ENCODE results near the gene ATP13A2.
"Not testable (repeated sequence)": the region's sequence is repeated elsewhere in the genome, so short reads cannot be mapped to it uniquely, and the experiment has no call there.

Gene ATP13A2

GRCh38 chr1:16961297-16962133 lies 50.2 kb downstream of the ATP13A2 start:
- no peak for DNase-seq (ENCODE audit: low read depth in 3 of 3)

GRCh38 chr1:16960560-16961296 lies 51.0 kb downstream of the ATP13A2 start:
- DNase-seq (ENCODE audit: low read depth in 3 of 3) = peak; percentile 59 to 84 (median 60)

- DNase-seq (ENCODE audit: low read depth in 3 of 3) = no peak
These were observed 53.3 kb downstream of the ATP13A2 start for GRCh38 chr1:16958475-16958874.

- no peak for DNase-seq (ENCODE audit: low read depth in 3 of 3)
These were observed 54.0 kb downstream of the ATP13A2 start for GRCh38 chr1:16957731-16958130.

- DNase-seq (ENCODE audit: low read depth in 3 of 3) = no peak
These were observed 55.0 kb downstream of the ATP13A2 start for GRCh38 chr1:16956775-16957174.

- no peak for DNase-seq (ENCODE audit: low read depth in 3 of 3)
These were observed 56.5 kb downstream of the ATP13A2 start for GRCh38 chr1:16955186-16955585.

- DNase-seq (ENCODE audit: low read depth in 3 of 3) = no peak
These were observed 57.1 kb downstream of the ATP13A2 start for GRCh38 chr1:16954579-16954978.

- not testable (repeated sequence) for DNase-seq (ENCODE audit: low read depth in 3 of 3)
These were observed 59.4 kb downstream of the ATP13A2 start for GRCh38 chr1:16952376-16952775.

GRCh38 chr1:16949026-16949425 lies 62.7 kb downstream of the ATP13A2 start:
- not testable (repeated sequence) for DNase-seq (ENCODE audit: low read depth in 3 of 3)

GRCh38 chr1:16948282-16948891 lies 63.3 kb downstream of the ATP13A2 start:
- DNase-seq (ENCODE audit: low read depth in 3 of 3) = not testable (repeated sequence)

GRCh38 chr1:16946646-16947045 lies 65.1 kb downstream of the ATP13A2 start:
- no peak for DNase-seq (ENCODE audit: low read depth in 3 of 3)

- DNase-seq (ENCODE audit: low read depth in 3 of 3) = not testable (repeated sequence)
These were observed 65.5 kb downstream of the ATP13A2 start for GRCh38 chr1:16946185-16946584.

GRCh38 chr1:16945512-16945911 lies 66.2 kb downstream of the ATP13A2 start:
- not testable (repeated sequence) for DNase-seq (ENCODE audit: low read depth in 3 of 3)

GRCh38 chr1:16944038-16944437 lies 67.7 kb downstream of the ATP13A2 start:
- DNase-seq (ENCODE audit: low read depth in 3 of 3) = no peak

- not testable (repeated sequence) for DNase-seq (ENCODE audit: low read depth in 3 of 3)
These were observed 72.1 kb downstream of the ATP13A2 start for GRCh38 chr1:16939386-16940180.

GRCh38 chr1:16938351-16939321 lies 73.1 kb downstream of the ATP13A2 start:
- DNase-seq (ENCODE audit: low read depth in 3 of 3) = no peak

GRCh38 chr1:16936580-16936979 lies 75.1 kb downstream of the ATP13A2 start:
- DNase-seq (ENCODE audit: low read depth in 3 of 3) = not testable (repeated sequence)

All from stimulated activated CD4-positive, alpha-beta T cell treated with anti-CD3 and anti-CD28 coated beads, TNF-alpha, amount 100 ng/mL, for 24 hours (primary cell).